NCI-H2227 treated with DMSO at 0.1 percent for 48 hours (cell line): Measurements from ENCODE around the gene PFDN1.

Experiments
- DNase-seq: peaks from one replicate; lab custom pipeline; 2025; lab: John Stamatoyannopoulos, UW

Gene PFDN1

DNA sequence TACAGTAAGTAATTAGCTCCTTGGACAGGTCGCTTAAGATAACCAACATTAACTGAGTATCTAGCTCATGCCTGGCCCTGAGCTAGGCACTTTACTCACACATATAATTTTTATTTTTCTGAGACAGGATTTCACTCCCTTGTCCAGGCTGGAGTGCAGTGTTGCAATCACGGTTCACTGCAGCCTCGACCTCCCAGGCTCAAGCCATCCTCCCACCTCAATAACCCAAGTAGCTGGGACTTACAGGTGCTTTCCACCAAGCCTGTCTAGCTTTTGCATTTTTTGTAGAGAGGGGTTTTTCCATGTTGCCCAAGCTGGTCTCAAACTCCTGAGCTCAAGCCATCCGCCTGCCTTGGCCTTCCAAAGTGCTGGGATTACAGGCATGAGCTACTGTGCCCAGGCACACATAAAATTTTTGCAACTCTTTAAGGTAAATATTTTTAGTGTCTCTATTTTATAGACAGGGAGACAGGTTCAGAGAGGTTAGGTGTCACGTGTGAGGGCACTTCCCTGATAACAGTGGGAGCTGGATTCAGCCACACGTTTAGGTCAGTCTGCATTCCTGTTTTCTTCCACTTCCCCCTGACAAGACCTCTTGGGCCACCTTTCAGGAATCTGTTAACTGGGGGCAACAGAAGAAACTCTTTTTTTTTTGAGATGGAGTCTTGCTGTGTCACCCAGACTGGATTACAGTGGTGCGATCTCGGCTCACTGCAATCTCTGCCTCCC lies 25.3 kb upstream of the PFDN1 start:
- DNase-seq = no peak

DNA sequence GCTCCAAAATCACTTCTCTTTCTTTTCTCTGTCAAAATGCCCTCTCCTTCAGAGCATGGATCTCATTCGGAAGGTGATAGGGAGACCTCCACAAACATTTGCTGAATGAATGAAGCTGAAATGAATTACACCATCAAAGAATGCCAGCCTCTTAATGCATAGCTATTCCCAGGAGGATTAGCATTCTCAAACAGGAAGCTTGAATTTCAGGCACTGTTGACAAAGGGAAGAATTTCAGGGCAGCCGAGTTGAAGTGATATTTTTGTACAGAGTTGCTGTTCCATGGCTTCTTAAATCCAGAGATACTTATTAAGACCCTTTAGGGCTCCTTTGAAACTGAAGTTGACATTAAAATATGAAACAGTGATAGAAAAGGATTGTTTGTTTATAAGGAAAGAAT lies 24.7 kb upstream of the PFDN1 start:
- DNase-seq = no peak

DNA sequence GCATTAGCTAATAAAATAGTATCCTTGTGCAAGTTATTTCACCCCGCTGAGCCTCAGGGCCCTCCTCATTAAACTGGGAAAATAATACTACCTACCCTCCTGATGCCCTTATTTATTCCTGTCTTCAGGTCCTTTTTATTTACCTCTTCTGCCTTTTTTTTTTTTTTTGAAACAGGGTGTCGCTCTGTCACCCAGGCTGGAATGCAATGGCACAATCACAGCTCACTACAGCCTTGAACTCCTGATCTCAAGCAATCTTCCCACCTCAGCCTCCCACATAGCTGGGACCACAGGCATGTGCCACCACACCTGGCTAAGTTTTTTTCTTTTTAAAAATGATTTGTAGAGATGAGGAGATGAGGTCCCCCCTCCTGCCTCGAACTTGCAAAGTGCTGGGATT lies 22.6 kb upstream of the PFDN1 start:
- no peak for DNase-seq

DNA sequence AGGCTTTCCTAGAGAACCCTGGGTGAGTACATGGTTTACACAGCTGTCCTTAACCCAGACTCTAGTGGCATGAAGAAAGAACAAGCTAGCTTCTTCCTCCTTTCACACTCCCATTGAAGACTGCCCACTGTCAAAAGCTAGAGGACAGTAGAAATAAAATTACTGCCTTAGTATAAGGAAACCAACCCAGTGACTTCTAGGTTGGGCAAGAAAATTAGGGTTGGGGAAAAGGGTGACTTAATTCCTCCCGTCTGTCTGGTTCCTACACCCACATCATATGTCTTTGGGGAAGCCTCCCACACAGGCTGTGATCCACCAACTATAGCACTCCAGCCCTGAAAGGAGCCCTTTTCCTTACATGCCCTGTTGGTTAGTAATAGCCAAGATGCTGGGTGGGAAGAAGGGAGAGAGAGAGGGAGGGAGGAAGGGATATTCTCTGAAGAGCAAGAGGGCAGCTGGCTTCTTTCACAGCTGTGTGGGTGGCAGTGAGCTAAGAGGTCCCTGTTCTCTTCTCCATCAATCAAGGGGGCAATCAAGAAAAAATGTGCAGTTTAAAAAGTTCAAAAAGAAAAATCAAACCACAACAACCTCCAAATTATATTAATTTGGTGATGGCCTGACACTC lies 21.8 kb upstream of the PFDN1 start:
- no peak for DNase-seq

DNA sequence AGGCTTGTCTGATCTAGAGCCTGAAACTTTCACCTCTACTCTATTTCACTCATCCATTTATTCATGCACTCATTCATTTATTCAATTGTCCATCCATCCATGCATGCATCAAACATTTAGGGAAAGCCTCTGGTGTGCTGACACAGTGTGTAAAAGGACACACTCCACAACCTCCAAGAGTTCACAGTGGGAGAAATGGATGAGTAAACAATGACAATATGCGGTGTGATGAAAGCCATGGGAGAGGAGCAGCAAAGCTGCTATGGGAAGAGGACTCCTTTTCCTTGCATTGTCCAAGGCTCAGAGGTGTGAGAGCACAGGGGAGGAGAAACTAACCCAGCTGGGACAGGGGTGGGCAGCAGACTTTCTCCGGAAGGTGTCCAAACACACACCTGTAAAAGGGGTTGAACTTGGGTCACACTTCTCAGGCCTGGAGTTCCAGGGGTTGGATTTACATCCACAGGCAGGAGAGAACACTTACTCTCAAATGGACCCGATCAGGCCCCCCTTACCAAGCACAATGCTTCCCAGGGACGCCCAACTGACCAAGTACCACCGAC lies 21.2 kb upstream of the PFDN1 start:
- DNase-seq = no peak

DNA sequence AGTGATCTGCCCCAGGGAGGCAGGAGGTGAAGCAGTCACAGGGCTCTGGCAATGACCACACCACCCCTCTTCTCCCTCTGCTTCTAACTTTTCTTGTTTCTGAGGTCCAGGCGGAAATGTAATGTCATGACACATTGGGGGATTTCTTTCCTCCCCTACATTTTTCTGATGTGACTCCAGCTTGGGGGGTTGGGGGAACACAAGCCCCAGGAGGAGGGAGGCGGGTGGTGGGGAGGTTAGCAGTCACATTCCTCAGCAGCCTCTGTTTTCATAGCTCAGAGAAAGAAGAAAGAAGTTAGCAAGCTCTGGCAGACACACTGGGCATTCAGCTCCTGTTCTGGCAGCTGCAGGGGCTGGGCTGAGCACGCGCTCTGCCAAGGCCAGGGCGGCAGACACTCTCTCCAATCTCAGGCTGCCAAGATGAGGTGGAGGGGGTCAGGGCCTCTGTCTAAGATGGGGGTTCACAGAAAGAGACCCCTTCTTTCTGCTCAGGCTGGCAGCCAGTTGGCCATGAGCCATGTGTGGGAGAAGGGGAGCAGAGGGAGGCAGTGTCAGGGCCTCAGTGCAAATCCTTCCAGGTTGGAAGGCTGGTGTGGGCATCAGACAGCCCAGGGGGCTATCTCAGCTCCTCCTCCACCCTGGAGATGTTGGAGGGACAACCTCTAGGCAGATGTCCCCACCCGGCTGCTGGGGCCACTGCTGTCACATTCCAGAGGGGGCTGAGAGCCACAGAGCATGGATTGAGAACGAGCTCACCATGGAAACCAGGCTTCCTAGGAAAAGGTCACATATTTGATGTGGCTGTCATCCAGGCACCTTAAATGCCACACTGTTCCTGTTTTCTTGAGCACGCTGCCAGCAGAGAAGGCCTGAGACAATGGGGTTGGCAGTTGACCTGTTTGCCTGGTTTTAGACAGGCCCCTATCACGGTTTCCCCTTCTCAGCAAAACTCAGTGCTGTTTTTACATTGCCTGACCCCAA lies 20.1 kb upstream of the PFDN1 start:
- no peak for DNase-seq

DNA sequence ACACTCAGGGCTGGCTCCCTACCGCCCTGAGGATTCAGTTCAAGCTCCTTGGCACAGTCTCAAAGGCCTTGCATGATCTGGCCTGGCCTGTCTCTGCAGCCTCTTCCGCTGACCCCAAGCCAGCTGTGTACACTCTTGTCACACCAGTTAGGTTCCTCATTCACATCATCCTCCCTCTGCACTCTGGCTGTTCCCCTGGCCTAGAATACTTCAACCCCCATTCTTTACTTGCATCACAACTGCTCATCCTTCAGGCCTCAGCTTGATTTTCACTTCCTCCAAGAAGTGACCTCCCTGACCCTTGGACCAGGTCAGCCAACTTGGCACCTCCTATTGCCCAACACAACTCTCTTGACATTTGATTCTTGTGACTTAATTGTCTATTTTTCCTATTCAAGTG lies 18.9 kb upstream of the PFDN1 start:
- no peak for DNase-seq

DNA sequence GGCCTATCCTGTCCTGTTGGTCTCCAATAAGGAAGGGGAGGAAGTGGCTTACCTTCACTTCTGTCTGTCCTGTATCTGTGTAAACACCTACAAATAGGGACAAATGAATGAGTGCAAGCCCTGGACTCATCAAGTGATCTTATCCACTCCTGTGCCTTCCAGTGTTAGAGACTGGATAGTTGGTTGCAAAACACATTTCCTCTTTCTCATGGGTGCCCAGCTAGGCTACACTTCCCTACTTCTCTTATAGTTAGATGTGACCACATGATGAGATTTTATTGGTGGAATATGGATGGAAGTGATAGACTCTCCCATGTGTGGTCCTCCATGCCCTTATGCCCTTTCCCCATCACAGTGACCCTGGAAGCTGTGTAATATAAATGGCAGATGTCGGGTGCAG lies 16.9 kb upstream of the PFDN1 start:
- DNase-seq = no peak

DNA sequence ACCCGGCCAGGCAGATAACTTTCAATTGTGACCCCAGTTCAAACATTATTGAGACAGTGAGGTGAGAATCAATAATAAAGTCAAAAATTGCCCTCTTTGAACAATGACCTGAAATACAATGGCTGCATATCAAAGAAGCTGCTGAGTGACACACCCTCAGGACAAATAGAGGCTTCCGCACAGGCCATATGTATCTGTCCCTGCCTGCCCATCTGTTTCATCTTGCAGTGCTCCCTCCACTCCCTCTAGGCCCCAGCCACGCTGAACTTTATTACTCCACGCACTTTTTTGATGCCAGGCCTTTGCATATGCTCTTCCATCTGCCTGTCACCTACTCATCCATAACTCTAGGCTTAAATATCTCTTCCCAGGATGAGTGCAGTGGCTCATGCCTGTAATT lies 15.9 kb upstream of the PFDN1 start:
- no peak for DNase-seq

DNA sequence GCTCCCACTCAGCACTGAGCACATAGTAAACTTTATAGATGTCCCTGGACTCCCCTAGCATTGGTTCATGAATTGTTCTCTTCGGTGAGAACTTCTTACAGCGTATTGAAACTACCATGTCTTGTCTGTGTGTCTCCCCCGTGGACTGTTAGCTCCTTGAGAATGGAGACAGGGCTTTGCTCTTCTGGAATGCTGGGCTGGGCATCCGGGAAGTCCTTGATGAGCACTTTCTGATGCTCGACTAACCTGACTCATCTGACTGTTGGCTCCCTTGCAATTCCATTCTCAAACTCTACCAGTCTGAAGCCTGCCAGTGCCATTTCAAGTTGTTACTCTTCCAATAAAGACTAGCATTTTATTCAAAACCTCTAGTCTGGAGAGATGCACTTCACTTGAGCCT lies 15.0 kb upstream of the PFDN1 start:
- no peak for DNase-seq

DNA sequence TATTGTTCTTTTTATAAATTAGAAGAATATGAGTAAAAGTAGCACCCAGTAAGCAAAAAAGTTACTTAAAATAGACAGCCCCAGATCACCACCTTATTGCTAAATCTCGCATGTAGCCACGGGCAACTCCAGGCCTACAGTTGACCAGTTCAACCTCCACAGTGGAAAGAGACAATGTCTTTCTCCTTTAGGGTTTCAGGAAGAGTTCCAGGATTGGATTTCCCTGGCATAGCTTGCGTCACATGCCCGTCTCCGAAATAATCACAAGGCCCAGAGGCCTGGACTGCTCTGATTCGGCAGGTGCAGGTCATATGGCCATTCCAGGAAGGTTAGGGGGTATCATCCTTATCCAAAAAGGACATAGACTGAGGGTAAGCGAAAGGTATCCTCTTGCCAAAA lies 9.9 kb upstream of the PFDN1 start:
- no peak for DNase-seq

DNA sequence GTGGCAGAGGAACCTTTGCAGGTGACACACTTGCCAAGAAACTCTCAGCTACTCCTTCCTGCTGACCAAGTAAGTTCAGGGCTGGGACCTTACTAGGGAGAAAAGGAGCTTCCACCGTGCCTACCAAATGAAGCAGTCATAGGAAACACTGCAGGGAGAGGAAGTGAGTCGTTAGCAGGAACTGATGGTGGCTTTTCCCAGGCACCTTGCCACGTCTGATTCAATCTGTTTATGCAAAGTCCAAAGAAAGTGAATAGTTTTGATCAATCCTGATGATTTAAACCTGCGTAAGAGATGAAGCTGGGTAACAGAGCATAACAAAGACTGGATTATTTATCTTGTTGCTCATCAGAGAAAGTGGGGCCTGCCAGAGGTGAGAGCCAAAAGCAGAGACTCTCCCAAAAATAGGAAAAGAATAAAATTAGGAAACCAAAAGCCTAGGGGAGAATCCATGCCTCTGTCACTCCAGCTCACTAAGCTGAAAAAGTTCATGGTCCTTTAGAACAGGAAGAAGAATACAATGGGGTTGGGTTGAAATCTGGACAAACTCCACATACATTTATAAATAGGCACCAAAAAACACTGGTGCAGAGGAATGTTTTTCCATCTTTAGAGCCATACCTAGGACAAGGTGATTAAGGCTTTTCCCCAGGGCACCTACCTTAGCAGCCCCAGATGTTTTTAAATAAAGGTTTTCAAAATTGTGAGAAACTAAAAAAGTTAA lies 9.3 kb upstream of the PFDN1 start:
- no peak for DNase-seq

DNA sequence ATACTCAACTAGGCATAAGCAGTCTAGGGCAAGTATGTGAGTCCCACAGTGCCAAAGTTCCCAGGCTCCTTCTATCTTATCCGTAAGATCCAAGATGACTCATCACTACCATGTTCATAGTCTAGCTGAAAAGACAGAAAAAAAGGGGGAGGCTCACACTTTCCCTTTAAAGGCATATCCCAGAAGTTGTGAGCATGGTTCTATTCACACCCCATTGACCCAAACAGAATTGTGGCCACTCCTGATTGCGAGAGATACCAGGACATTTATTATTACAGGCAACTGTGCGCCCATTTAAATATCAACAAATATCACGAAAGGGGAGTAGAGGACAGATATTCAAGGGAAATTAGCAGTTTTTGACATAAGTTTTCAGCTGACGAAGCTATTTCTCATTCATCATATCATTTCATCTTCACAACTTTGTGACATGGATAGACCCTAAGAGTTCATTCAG lies 8.1 kb upstream of the PFDN1 start:
- DNase-seq = no peak

DNA sequence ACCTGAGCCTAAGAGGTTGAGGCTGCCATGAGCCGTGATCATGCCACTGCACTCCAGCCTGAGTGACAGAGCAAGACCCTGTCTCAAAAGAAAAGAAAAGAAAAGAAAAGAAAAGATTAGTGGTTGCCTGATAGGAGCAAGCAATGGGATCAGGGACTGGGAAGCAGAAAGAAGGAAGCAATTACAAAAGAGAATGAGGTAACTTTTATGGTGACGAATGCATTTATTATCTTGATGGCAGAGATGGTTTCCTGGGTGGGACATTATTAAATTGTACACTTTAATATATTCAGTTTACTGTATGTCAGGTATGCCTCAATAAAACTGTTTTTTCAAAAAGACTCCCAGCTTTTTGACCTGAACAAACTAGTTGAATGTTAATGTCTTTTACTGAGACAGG lies 7.5 kb upstream of the PFDN1 start:
- no peak for DNase-seq

DNA sequence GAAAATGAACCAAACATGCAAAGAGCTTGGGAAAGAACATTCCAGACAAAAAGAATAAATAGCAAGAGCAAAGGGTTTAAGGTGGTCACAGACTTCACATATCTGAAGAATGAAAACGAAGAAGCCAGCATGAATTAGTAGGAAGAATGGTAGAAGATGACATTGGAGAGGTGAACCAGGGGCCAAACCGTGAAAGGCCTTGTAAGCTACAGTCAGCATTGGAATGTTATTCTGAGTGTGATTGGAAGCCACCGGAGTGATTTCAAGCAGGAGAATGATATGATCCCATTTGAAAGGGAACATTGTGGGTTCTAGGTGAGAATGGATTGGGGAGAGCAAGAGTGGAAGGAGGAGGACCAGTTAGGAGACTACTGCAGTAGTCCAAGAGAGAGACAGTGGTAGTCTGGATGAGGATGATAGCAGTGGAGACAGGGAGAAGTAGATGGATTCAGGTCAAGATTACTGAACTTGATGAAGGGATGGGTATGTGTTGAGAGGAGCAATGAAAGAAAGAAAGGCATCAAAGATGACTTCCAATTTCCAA lies 6.9 kb upstream of the PFDN1 start:
- DNase-seq = no peak

DNA sequence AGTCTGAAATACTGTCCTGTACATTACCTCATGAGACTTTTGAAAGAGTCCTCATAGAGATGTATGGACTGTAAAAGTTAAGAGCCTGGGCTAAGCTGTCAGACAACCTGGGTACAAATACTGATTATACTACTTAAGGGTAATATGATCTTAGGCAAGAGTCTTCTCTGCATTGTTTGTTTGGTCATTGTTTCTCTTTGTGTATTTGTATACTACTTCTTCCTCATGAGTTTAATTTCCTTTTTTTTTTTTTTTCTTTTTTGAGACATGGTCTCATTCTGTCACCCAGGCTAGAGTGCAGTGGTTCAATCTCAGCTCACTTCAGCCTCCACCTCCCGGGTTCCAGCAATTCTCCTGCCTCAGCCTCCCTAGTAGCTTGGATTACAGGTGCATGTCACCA lies 2.6 kb upstream of the PFDN1 start:
- no peak for DNase-seq

DNA sequence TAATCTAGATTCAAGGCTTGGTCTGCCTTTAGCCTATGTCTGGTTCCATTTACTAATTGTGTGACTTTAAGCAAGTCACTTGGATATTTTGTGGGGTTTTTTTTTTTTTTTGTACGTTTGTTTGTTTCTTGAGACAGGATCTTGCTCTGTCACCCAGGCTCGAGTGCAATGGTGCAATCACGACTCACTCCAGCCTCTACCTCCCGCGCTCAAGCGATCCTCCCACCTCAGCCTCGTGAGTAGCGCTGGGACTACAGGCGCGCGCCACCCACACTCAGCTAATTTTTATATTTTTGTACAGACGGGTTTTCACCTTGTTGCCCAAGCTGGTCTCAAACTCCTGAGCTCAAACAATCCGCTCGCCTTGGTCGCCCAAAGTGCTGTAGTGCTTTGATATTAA lies 1.1 kb upstream of the PFDN1 start:
- DNase-seq = no peak

DNA sequence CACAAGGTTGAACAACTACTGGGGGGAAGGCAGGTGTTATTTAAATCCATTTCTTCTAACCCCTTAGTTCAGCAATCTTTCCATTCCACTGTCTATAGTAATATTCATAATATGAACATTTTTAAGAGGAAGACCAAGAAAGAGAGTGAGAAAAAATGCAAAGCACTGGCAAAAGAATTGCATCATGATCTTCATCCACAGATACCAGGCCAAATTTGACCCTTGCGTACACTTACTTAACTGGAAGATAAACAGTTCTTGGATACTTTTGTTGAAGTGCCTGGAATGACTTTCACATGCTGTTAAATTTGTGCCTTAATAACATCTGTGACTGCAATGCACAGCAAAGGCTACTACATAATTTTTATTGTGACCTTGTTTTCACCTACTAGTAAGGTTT lies 1.8 kb downstream of the PFDN1 start:
- no peak for DNase-seq

DNA sequence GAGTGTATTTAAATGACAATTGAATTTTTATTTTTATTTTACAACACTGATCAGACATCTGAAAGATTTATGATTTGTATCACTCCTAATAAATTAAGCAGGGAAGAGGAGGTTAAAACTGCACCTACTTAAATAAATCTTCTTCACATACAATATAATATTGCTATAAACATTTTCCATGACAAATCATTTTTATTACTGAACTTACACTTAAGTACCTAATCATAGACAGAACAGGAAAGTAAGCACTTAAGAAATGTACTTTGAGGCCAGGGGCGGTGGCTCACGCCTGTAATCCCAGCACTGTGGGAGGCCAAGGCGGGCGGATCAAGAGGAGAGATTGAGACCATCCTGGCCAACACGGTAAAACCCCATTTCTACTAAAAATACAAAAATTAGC lies 3.8 kb downstream of the PFDN1 start:
- no peak for DNase-seq

DNA sequence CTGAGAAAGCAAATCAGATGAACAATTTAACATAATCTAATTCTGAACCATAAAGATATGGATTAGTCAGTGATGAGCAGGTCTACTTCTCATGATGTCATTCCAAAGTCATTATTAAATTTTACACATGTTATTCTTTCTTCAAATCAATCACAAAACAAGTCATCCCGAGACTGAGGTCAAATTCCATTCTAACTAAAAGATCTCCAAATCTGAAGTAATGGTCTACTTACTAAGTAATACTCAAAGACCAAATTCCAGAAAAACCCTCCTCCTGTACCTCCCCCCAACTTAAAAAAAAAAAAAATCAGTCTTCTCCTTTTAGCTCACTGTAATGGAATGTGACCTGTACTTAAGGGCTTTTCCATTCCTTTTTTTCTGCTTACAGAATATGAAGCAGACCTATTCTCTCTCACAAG lies 4.7 kb downstream of the PFDN1 start:
- DNase-seq = no peak

DNA sequence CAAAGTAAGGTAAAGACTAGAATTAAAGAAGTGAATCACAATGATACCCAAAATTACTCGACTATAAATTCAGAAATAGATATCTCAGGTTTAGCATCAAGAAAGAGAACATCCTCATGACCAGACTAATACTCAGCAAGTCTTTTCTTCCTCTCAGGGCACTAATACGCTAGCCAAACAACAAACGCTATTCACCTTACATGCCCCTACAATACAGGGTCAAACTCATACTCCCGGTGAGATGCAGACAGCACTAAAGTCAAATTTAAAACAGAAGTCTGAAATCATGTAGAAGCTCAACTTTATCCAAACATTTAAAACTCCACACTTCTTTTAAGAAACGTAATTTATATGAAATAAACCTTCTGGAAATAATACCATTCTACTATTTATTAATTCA lies 5.6 kb downstream of the PFDN1 start:
- DNase-seq = no peak

DNA sequence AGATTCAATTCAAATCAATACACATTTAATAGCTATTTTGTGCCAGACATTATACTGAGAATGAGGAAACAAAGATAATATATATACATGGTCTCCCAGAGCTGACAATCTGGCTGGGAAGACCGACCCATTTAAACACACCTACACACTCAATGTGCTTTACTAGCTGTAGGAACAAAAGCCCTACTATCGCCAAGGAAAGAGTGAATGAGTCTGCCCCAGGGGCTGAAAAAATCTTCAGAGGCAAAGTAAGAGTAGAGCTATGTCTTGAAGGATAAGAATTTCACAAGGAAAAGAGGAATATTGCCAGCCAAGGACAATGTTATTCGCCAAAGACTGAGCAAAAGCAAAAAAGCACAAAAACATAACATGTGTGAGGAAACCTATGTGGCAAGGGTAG lies 6.6 kb downstream of the PFDN1 start:
- no peak for DNase-seq
